HUES6 (cell line): ENCODE results near the gene CPTP.

ENCODE experiments used
- H3K27ac ChIP-seq: 2 replicates; pipeline ENCODE4 v1.7.0; 2013; ENCODE audit warnings: low read depth, mild to moderate bottlenecking, low read length, inconsistent platforms
- H3K27me3 ChIP-seq: 2 replicates; pipeline ENCODE4 v1.6.1; 2013; ENCODE audit warnings: low read length; ENCODE audit not compliant: control insufficient read depth, insufficient read depth
- H3K36me3 ChIP-seq: 2 replicates; pipeline ENCODE4 v1.6.1; 2013; ENCODE audit warnings: low read length; ENCODE audit not compliant: control insufficient read depth, insufficient read depth
- H3K4me1 ChIP-seq: 2 replicates; pipeline ENCODE4 v1.6.1; 2013; ENCODE audit warnings: low read length; ENCODE audit not compliant: control insufficient read depth, insufficient read depth
- H3K4me3 ChIP-seq: 2 replicates; pipeline ENCODE4 v1.5.1; 2013; ENCODE audit warnings: low read depth, low read length
- H3K9ac ChIP-seq: one replicate; pipeline ENCODE4 v1.6.1; 2013; ENCODE audit warnings: mild to moderate bottlenecking, low read length
- H3K9me3 ChIP-seq: 2 replicates; pipeline ENCODE4 v1.6.1; 2013; ENCODE audit warnings: low read depth, low read length; ENCODE audit not compliant: control insufficient read depth, insufficient read depth

The CPTP gene

DNA sequence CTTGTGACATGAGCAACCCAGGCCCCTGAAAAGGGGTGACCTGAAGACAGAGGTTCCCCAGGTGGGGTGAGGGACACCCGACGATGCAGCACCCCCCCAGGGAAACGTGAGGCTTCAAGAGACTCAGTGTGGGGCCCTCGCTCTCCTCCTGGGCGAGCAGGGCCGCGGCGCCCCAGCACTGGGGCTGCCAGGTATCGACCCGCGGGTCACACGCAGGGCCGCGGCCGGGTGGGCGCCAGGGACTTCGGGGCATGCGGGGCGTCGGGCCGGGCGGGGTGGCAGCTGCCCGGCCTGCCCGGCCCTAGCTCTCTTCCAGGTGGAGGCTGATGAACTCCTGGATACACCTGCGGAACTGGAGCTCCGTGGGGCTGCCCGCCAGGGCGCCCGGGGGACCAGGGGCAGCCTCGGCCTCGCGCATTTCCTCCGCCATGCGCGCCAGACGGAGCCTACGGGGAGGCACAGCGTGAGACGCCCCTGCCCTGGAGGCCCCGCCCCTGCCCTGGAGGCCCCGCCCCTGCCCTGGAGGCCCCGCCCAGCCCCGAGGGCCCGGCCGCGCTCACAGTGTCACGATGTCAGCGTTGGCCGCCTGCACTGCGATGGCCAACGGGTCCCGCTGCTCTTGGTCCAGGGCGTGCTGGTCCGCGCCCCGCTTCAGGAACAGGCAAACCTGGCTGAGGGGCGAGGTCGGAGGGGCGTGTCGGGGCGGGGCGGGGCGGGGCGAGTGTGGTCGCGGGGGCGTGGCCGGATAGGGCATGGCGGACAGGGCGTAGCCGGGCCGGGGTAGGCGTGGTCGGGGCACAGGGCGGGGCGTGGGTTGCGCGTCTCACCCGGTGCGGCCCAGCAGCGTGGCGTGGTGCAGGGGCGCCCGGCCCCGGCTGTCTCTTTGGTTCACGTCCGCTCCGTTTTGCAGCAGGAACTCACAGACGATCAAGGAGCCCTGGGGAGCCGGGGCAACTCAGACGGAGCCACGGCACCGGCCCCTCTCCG is 31.0 kb upstream of the CPTP start:
- Histone ChIP-seq H3K27ac (no peak overlapping the region), H3K36me3 (peaks cover 12% of the 10 kb centered on the region), H3K4me3 (peak overlapping the region; percentile 57), H3K27me3 (no peaks in the 10 kb centered on the region; the same call in 1 of the 2 replicates), H3K9ac (no peak overlapping the region), H3K9me3 (peaks cover under 1% of the 10 kb centered on the region), H3K4me1 (0 out of 2 replicates have a peak, but pooled peaks cover 5% of the 10 kb centered on the region)

- H3K4me1 ChIP-seq: peaks cover 5% of the 10 kb centered on the region; the same call in 1 of the 2 replicates
- no peaks in the 10 kb centered on the region for H3K9me3 ChIP-seq
- no peaks in the 10 kb centered on the region; the same call in 1 of the 2 replicates for H3K27me3 ChIP-seq
- H3K27ac ChIP-seq: no peak overlapping the region
- H3K36me3 ChIP-seq: peaks cover 12% of the 10 kb centered on the region
- H3K4me3 ChIP-seq: peak overlapping the region; percentile 57
- no peak overlapping the region for H3K9ac ChIP-seq
These were observed 30.2 kb upstream of the CPTP start for GRCh38 chr1:1294250-1294890.

DNA sequence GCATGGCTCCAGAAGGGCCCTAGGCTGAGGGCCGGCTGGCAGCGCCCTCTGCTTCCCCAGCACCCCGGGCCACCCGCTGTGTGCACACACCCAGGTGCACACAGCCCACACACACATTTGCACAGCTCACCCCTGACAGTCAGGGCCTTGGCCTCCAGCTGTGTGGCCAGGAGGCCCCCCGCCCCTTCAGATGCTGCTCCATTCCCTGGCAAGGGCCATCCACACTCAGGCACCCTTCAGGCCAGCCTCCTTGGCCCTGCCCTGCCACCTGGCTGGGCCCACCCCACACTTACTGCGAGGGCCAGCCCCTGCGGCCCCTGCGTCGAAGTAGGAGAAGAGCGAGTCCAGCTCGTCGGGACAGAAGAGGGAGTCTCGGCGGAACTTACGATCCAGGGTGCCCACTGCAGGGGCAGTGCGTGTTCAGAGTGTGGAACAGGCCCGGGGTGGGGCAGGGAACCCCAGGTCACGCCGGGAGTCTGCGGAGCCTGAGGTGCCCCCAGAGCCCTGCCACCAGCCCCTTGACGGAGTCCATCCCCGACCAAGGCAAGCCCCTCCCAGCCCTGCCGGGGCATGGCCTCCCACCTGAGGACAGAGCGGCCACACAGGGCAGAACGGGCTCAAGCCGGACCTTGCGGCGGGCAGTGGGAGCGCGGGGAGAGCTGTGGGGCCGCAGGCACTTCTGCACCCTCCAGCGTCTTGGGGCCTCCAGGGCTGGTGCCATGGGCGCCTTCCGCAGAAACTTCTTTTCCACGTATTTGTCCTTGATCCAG is 29.3 kb upstream of the CPTP start:
- no peaks in the 10 kb centered on the region for H3K9me3 ChIP-seq
- peaks cover 12% of the 10 kb centered on the region for H3K36me3 ChIP-seq
- H3K27me3 ChIP-seq: no peaks in the 10 kb centered on the region; the same call in 1 of the 2 replicates
- H3K4me1 ChIP-seq: peaks cover 5% of the 10 kb centered on the region; the same call in 1 of the 2 replicates
- H3K4me3 ChIP-seq: no peak overlapping the region
- no peak overlapping the region for H3K27ac ChIP-seq
- H3K9ac ChIP-seq: no peak overlapping the region

GRCh38 chr1:1296070-1297061 is 28.2 kb upstream of the CPTP start:
- H3K36me3 ChIP-seq: peaks cover 12% of the 10 kb centered on the region
- H3K27ac ChIP-seq: no peak overlapping the region
- H3K9me3 ChIP-seq: no peaks in the 10 kb centered on the region
- H3K27me3 ChIP-seq: no peaks in the 10 kb centered on the region
- no peak overlapping the region for H3K4me3 ChIP-seq
- no peak overlapping the region for H3K9ac ChIP-seq
- H3K4me1 ChIP-seq: peaks cover 5% of the 10 kb centered on the region; the same call in 1 of the 2 replicates

- Histone ChIP-seq H3K4me3 (no peak overlapping the region), H3K4me1 (peaks cover 2% of the 10 kb centered on the region), H3K9me3 (no peaks in the 10 kb centered on the region), H3K36me3 (peaks cover 12% of the 10 kb centered on the region), H3K27ac (no peak overlapping the region), H3K9ac (no peak overlapping the region), H3K27me3 (no peaks in the 10 kb centered on the region)
These were observed 26.7 kb upstream of the CPTP start for GRCh38 chr1:1297802-1298424.

DNA sequence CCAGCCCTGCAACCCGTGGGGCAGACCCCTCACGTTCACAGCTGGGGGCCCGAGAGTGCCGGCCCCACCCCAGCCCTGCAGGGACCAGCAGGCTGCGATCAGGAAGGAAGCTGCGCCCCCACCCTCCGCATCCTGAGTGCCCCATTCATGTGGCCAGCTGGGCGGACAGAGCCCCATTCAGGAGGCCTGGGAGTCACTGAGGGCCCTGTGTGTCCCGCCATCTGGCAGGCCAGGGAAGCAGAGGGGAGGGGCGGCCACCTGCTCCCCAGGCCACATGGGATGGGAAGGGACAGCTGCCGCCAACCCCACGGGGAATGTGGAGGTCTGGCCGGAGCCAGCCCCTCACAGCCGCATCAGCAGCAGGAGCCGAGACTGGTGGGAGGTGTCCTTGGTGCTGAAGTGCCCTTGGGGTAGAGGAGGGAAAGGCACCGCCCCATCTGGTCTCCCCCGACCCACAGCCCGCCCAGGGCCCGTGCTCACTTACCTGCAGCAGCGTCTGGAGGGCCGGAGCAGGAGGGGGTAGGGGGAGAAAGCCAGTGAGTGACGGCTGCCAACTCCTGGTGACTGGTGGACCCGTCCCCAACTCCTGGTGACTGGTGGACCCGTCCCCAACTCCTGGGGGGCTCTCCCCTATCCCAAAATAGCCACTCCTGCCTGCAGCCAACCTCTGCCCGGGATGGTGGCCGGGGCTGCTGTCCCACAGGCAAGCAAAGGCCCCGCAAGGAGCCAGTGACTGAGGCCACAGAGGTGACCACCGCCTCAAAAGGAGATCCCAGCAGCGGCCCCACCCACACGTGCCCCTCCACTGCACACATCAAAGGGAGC is 25.5 kb upstream of the CPTP start:
- Histone ChIP-seq H3K9ac (no peak overlapping the region), H3K36me3 (peaks cover 12% of the 10 kb centered on the region), H3K9me3 (no peaks in the 10 kb centered on the region), H3K27me3 (no peaks in the 10 kb centered on the region), H3K4me3 (no peak overlapping the region), H3K4me1 (peaks cover 7% of the 10 kb centered on the region), H3K27ac (no peak overlapping the region)

DNA sequence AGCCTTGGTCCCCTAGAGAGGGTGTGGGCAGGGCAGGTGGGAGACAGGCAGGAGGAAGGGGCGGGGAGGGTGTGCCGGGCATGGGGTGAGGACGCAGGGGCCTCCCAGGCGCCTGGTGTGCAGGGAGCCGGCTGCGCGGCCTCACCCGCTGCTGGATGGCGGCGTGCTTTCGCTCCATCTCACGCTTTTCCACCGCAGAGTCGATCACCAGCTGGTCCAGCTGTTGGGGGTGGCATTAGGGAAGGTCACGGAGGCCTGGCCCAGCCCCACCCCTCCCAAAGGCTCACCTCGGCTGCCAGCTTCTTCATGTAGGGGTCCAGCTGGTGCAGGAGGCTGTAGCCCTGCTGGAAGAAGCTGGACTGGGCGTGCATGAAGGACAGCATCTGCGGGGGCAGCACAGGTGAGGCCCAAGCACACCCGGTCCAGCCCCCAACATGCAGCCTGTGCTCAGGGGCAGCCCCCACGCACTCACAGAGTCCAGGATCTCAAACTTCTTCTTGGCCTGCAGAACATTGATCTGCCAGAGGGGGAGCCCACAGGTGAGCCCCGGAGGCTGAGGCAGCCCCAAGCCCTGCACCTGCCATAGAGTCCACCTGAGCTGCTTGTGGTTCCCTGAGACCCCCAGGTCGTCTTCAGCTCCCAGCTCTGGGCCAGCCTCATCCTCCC is 24.8 kb upstream of the CPTP start:
- H3K36me3 ChIP-seq: peaks cover 12% of the 10 kb centered on the region
- H3K27ac ChIP-seq: no peak overlapping the region
- no peak overlapping the region for H3K9ac ChIP-seq
- H3K4me3 ChIP-seq: no peak overlapping the region
- H3K27me3 ChIP-seq: no peaks in the 10 kb centered on the region
- H3K9me3 ChIP-seq: no peaks in the 10 kb centered on the region
- H3K4me1 ChIP-seq: peaks cover 15% of the 10 kb centered on the region

DNA sequence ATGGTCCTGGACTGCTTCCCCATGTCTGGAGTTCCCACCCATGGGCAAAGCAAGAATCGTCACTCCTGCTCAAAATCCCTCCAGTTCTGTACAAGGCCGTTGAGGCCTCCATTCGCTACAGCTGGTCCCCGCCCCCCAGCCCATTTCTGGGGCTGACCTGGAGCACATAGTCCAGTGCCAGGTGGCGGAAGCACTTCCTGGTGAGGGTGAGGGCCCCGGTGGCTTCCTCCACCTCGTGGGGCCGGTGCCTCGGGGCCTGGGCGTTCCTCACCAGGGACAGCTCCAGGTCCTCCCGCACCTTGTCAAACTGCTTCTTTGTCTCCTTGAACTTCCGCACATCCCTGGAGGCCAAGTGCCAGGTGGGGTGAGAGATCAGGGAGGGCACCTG is 24.3 kb upstream of the CPTP start:
- Histone ChIP-seq H3K27ac (no peak overlapping the region), H3K9me3 (no peaks in the 10 kb centered on the region), H3K4me1 (peaks cover 20% of the 10 kb centered on the region), H3K27me3 (no peaks in the 10 kb centered on the region), H3K4me3 (no peak overlapping the region), H3K9ac (no peak overlapping the region), H3K36me3 (peaks cover 12% of the 10 kb centered on the region)

DNA sequence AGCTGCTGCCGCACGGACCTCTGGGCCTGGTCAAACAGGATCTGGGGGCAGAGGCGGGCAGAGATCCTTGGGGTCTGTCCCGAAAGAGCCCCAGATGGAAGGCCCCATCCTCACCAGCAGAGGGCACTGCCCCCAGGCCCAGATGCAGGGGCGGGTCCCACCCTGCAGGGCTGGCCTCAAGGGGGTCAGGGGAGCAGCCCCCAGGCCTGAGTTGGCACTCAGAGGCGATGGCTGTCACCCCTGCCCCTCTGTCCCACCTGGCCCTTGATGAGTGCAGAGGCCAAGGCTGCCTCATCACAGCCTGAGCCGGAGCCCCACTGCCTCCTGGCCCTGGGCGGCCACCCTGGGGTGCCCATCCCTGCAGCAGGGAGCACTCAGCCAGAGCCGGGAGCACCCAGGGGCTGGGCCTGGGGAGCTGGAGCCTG is 22.6 kb upstream of the CPTP start:
- Histone ChIP-seq H3K9me3 (no peaks in the 10 kb centered on the region), H3K36me3 (peaks cover 4% of the 10 kb centered on the region), H3K4me1 (peaks cover 35% of the 10 kb centered on the region), H3K27me3 (no peaks in the 10 kb centered on the region; the same call in 1 of the 2 replicates), H3K9ac (no peak overlapping the region), H3K4me3 (no peak overlapping the region), H3K27ac (no peak overlapping the region)
